Uterus (tissue), 4 donors: ENCODE results near the gene ZNF518B. TPM values are rescaled to one million over a fixed set of nuclear protein-coding genes. Genes with fewer than 3 reads are reported as not detected.
A peak's percentile ranks its signal among the peaks of the same experiment; 100 is the strongest.

Source experiments
- DNase-seq, 2 donors: peaks; one replicate each; pipeline ENCODE4 v3.0.0-alpha.2; 2019 to 2020
- H3K27ac ChIP-seq, 2 donors: fragments of 200-600 bp; sonication (generic); 1 replicate in 1 of 2; 2 replicates in 1 of 2; pipeline ENCODE4 v1.5.1; 2016 to 2018
- H3K27me3 ChIP-seq, 2 donors: fragments of 200-600 bp; sonication (generic); one replicate each; pipeline ENCODE4 v1.5.1; 2018 to 2019; ENCODE audit warnings: control low read depth in 1 of 2
- H3K36me3 ChIP-seq, 2 donors: fragments of 200-600 bp; sonication (generic); one replicate each; pipeline ENCODE4 v1.5.1; 2019; ENCODE audit warnings: control low read depth in 1 of 2
- H3K4me1 ChIP-seq, 2 donors: fragments of 200-600 bp; sonication (generic); one replicate each; pipeline ENCODE4 v1.5.1; 2018 to 2019; ENCODE audit warnings: control low read depth in 1 of 2
- H3K4me3 ChIP-seq, 2 donors: fragments of 200-600 bp; sonication (generic); 1 replicate in 1 of 2; 2 replicates in 1 of 2; pipeline ENCODE4 v1.5.1; 2018 to 2019; ENCODE audit warnings: mild to moderate bottlenecking in 1 of 2
- H3K9me3 ChIP-seq, 2 donors: fragments of 200-600 bp; sonication (generic); one replicate each; pipeline ENCODE4 v1.5.1; 2019; ENCODE audit warnings: control low read depth in 1 of 2
- POLR2A ChIP-seq, 2 donors: fragments of 450-650 bp; IDR thresholded peaks; one replicate each; pipeline ENCODE4 v1.6.1; 2016; ENCODE audit warnings: antibody characterized with exemption in 2 of 2, mild to moderate bottlenecking in 1 of 2, moderate library complexity in 1 of 2
- intact Hi-C: fragments of 100-400 bp; cut with DNase I; formaldehyde crosslinking; loops from one replicate; pipeline ENCODE4 v1.15.1; 2023; ENCODE audit warnings: low total_unique reads
- total RNA-seq, 4 donors: library from RNA; depleted of rRNA in 3 of 4; stranded (reverse); fragments of >200 nt in 3 of 4; gene quantifications; one replicate each; pipeline versions ENCODE4 v1.1.0 to v1.2.4, GENCODE V29; 2014 to 2023
- TF ChIP-seq, protein P1 (sequence below), 4 experiments: fragments of 200-600 bp in 2 of 4; fragments of 450-650 bp in 2 of 4; sonication (generic) in 2 of 4; IDR thresholded peaks; one replicate each; pipeline ENCODE4 v1.5.1; 2016 to 2019; ENCODE audit warnings: antibody characterized with exemption in 4 of 4, mild to moderate bottlenecking in 2 of 4, moderate library complexity in 1 of 4
- donor health status: DM: yes; HTN: yes; CAD: no.

ZNF518B gene
- total RNA-seq, 4 donors from 2014 or later, result 13.8 to 105 (median 46.4) TPM

DNA sequence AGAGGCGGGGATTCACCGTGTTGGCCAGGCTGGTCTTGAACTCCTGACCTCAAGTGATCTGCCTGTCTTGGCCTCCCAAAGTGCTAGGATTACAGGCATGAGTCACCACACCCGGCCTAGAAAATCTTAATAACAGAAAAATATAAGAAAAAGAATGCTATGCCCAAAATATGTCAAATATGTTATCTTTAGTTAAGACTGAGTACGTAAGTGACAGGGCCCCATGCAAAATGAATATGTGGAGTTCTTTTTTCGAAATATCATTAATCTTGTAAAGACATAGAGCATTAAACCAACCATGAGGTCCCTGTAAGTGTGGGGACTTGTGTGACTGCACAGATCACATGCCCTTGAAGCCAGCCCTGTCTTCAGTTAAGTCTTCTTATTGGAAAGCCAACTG lies 8.9 kb upstream of the ZNF518B start:
- peaks cover 0 to 12% of the 10 kb centered on the region in 2 donors for H3K27me3 ChIP-seq
- H3K4me3 ChIP-seq, result no peak overlapping the region
- DNase-seq, result no peak
- TF ChIP-seq POLR2A (IDR thresholded peaks at IDR 0.05), result no peak
- TF ChIP-seq, protein P1, sequence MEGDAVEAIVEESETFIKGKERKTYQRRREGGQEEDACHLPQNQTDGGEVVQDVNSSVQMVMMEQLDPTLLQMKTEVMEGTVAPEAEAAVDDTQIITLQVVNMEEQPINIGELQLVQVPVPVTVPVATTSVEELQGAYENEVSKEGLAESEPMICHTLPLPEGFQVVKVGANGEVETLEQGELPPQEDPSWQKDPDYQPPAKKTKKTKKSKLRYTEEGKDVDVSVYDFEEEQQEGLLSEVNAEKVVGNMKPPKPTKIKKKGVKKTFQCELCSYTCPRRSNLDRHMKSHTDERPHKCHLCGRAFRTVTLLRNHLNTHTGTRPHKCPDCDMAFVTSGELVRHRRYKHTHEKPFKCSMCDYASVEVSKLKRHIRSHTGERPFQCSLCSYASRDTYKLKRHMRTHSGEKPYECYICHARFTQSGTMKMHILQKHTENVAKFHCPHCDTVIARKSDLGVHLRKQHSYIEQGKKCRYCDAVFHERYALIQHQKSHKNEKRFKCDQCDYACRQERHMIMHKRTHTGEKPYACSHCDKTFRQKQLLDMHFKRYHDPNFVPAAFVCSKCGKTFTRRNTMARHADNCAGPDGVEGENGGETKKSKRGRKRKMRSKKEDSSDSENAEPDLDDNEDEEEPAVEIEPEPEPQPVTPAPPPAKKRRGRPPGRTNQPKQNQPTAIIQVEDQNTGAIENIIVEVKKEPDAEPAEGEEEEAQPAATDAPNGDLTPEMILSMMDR (IDR thresholded peaks at IDR 0.05), result no peak
- no peaks in the 10 kb centered on the region for H3K9me3 ChIP-seq
- H3K27ac ChIP-seq, result no peak overlapping the region
- H3K4me1 ChIP-seq, result no peaks in the 10 kb centered on the region
- intact Hi-C loops, result no loop called here
- H3K36me3 ChIP-seq, result no peaks in the 10 kb centered on the region

DNA sequence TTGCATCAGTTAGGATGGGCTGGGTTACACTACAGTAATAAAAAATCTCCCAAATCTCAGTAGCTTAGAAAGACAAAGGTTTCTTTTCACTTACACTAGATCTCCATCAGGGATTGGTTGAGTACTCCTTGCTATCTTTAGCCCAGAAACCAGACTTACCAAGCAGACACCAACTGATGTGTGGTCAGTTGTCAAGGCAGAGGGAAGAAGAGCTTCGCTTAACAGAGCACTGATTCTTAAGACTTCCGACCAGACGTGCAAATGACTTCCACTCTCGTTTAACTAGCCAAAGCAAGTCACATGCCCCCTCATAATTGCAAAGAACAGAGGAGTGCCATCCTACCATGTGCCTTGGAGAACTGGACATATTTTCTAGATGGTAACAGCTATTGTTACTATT lies 5.7 kb upstream of the ZNF518B start:
- no peak for TF ChIP-seq POLR2A (IDR thresholded peaks at IDR 0.05)
- TF ChIP-seq, protein P1 (IDR thresholded peaks at IDR 0.05), result no peak
- no peaks in the 10 kb centered on the region for H3K4me1 ChIP-seq
- no peak overlapping the region for H3K27ac ChIP-seq
- H3K9me3 ChIP-seq, result no peaks in the 10 kb centered on the region
- DNase-seq, result no peak
- intact Hi-C loops, result no loop called here
- H3K36me3 ChIP-seq, result no peaks in the 10 kb centered on the region
- no peak overlapping the region for H3K4me3 ChIP-seq
- peaks cover 0 to 19% of the 10 kb centered on the region in 2 donors for H3K27me3 ChIP-seq

DNA sequence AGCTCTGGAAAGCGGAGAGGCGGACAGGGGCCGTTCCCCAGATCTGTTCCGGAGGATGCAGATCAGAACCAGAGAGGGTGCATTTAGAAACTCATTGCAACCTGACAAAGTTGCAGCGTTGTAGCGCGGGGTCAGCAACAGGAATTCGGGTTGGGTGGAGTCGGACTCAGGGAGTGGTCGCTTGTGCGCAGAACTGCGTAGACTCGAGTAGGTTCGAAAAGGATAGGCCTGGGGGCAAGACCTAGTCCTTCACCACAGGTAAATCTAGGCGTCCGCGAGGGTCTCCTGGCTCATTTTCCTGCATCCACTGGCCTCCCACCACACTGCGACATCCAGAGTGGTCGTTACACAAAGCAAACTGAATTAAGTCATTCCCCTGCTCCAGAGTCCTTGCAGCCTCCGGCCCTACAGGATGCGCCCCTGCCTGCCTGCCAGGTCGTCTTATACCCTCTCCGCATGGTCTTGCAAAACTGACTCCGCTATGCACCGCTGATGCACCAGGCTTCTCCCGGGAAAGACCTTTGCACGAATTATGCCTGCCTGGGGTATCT lies 4.7 kb upstream of the ZNF518B start:
- no peak for DNase-seq
- TF ChIP-seq, protein P1 (IDR thresholded peaks at IDR 0.05), result no peak
- no peak for TF ChIP-seq POLR2A (IDR thresholded peaks at IDR 0.05)
- peak overlapping the region in 1 of 2 donors; percentile 3 for H3K4me3 ChIP-seq
- H3K27ac ChIP-seq, result no peak overlapping the region
- H3K27me3 ChIP-seq, result peaks cover 0 to 19% of the 10 kb centered on the region in 2 donors
- H3K4me1 ChIP-seq, result no peaks in the 10 kb centered on the region
- intact Hi-C loops, result no loop called here
- H3K36me3 ChIP-seq, result no peaks in the 10 kb centered on the region
- no peaks in the 10 kb centered on the region for H3K9me3 ChIP-seq

DNA sequence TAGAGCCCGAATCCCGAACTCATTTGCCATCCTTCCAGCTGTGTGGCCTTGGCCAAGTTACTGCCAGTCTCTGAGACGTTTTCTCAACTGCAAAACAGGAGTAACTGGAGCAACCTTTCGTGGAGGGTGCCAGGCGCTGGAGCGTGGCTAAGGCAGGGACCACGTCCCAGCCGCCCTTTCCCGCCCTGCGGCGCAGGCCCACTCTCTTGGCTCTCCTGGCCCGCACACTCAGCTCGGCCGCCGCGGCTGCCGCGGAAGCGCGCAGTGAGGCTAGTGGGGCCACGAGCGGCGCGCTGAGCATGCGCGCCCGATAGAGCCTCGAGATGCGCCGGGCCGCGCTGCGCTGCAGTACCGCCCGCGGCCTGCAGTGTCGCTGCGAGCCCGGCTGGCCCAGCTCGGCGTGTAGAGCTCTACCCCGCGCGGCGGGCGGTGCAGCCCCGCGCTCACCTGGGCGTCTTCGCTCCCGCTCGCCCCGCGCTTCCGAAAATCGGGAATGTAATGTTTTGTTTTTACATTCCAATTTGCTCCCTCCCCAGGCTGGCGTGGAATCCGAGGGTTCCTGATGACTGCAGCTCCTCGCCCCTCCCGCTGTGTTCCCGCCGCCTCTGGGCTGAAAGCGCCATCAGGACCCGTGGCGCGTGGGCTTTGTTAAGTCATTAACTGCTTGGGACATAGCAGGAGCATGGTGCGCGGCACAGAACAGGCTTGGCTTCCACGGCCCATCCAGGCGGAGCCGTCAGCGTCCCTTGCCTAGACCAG lies 4.0 kb upstream of the ZNF518B start:
- Histone ChIP-seq H3K27me3 (peaks cover 0 to 19% of the 10 kb centered on the region in 2 donors), H3K9me3 (no peaks in the 10 kb centered on the region), H3K27ac (no peak overlapping the region), H3K36me3 (no peaks in the 10 kb centered on the region), H3K4me1 (no peaks in the 10 kb centered on the region), H3K4me3 (peak overlapping the region; percentile 3 to 22)
- no peak for TF ChIP-seq POLR2A (IDR thresholded peaks at IDR 0.05)
- TF ChIP-seq, protein P1 (IDR thresholded peaks at IDR 0.05), result peak; percentile 42 to 84 (median 74)
- DNase-seq, result peak; percentile 14 to 39
- intact Hi-C loops, result no loop called here

DNA sequence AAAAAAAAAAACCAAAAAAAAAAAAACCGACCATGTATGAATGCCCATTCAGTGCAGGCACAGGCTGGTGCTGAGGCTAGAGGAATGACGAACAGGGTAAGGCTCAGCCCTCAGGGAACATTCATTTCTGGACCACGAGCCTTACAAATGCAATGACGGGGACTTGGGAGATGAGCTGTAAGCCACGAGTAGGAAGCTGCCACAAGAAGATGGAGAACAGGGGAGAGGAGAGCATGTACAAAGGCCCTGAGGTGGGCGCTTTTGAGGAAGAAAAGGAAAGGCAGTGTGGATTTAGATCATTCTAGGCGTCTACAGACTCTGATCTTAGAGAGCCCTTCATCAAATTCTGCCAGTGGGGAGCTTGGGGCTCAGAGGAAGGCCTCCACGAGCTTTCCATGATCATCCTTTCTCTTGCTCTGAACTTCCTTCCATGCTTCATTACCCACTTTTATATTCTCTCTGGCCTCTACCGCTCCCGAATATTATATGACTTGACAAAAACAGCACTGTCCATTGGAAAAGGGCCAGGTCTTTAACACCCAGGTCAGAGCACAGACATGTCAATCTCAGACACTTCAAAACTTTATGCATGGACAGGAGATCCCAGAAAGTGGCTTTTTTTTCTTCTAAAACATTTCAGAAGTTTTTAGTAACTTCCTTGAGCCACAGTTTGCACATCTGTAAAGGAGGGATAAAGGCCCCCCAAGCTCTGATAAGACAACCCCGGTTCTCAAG lies 3.3 kb upstream of the ZNF518B start:
- intact Hi-C loops, result no loop called here

More for the DNA sequence above, 3.3 kb upstream of the ZNF518B start:
- TF ChIP-seq, protein P1 (IDR thresholded peaks at IDR 0.05), result no peak
- no peak for TF ChIP-seq POLR2A (IDR thresholded peaks at IDR 0.05)
- Histone ChIP-seq H3K36me3 (no peaks in the 10 kb centered on the region), H3K9me3 (no peaks in the 10 kb centered on the region), H3K27ac (no peak overlapping the region), H3K4me3 (no peak overlapping the region), H3K4me1 (no peaks in the 10 kb centered on the region), H3K27me3 (peaks cover 0 to 19% of the 10 kb centered on the region in 2 donors)
- no peak for DNase-seq
